ENCODE data around the gene HDAC7.

- TF ChIP-seq CTCF (IDR thresholded peaks at IDR 0.05; ENCODE audit: low read depth, low read length, poor library complexity, severe bottlenecking) (no peak), EZH2phosphoT487 (IDR thresholded peaks at IDR 0.05; ENCODE audit: borderline replicate concordance, low read length) (no peak)
Observed at GRCh38 chr12:47854531-47854930, 34.8 kb upstream of the HDAC7 start.
